H9 (cell line): Measurements from ENCODE around the gene NXPH3. TPM values are rescaled to one million over a fixed set of nuclear protein-coding genes. Genes with fewer than 3 reads are reported as not detected.

Experiments used
- DNase-seq: peaks from one replicate; pipeline ENCODE4 v3.0.0-alpha.2; 2017
- H2AFZ ChIP-seq: one replicate; pipeline ENCODE4 v1.6.1; 2013; ENCODE audit warnings: mild to moderate bottlenecking, low read length, control low read depth, moderate library complexity
- H2AK5ac ChIP-seq: 2 replicates; pipeline ENCODE4 v1.6.1; 2013; ENCODE audit warnings: low read length, control low read depth, mixed read lengths; ENCODE audit not compliant: insufficient read length
- H2BK120ac ChIP-seq: one replicate; pipeline ENCODE4 v1.6.1; 2013; ENCODE audit warnings: low read depth, mild to moderate bottlenecking, low read length, control low read depth, inconsistent platforms; ENCODE audit not compliant: poor library complexity, severe bottlenecking
- H2BK12ac ChIP-seq: 2 replicates; pipeline ENCODE4 v1.6.1; 2013; ENCODE audit warnings: low read length, control low read depth, mixed read lengths, low read depth; ENCODE audit not compliant: insufficient read length
- H2BK15ac ChIP-seq: 2 replicates; pipeline ENCODE4 v1.6.1; 2013; ENCODE audit warnings: low read depth, low read length, control low read depth
- H2BK20ac ChIP-seq: one replicate; pipeline ENCODE4 v1.6.1; 2013; ENCODE audit warnings: low read depth, mild to moderate bottlenecking, low read length, control low read depth, inconsistent platforms; ENCODE audit not compliant: poor library complexity, severe bottlenecking
- H2BK5ac ChIP-seq: 2 replicates; pipeline ENCODE4 v1.6.1; 2013; ENCODE audit warnings: low read length, control low read depth, mixed read lengths; ENCODE audit not compliant: insufficient read length
- H3K14ac ChIP-seq: 2 replicates; pipeline ENCODE4 v1.6.1; 2013; ENCODE audit warnings: low read length, control low read depth; ENCODE audit not compliant: insufficient read depth
- H3K18ac ChIP-seq: 2 replicates; pipeline ENCODE4 v1.6.1; 2013; ENCODE audit warnings: low read depth, mild to moderate bottlenecking, mixed read lengths, low read length, control low read depth; ENCODE audit not compliant: insufficient read length
- H3K23ac ChIP-seq: 2 replicates; pipeline ENCODE4 v1.6.1; 2013; ENCODE audit warnings: low read length, control low read depth, mixed read lengths, low read depth; ENCODE audit not compliant: insufficient read length
- H3K23me2 ChIP-seq: 2 replicates; pipeline ENCODE4 v1.6.1; 2013; ENCODE audit warnings: low read depth, mild to moderate bottlenecking, mixed read lengths, low read length, control low read depth; ENCODE audit not compliant: insufficient read length, poor library complexity, severe bottlenecking
- H3K27ac ChIP-seq: 2 replicates; pipeline ENCODE4 v1.5.1; 2013; ENCODE audit warnings: low read length, control low read depth, mixed read lengths, low read depth; ENCODE audit not compliant: insufficient read length
- H3K27me3 ChIP-seq: 2 replicates; pipeline ENCODE4 v1.6.1; 2013; ENCODE audit warnings: low read length, control low read depth, inconsistent platforms; ENCODE audit not compliant: insufficient read depth
- H3K4ac ChIP-seq: 2 replicates; pipeline ENCODE4 v1.6.1; 2013; ENCODE audit warnings: low read depth, mild to moderate bottlenecking, control low read depth, inconsistent platforms, low read length, moderate library complexity
- H3K4me1 ChIP-seq: 2 replicates; pipeline ENCODE4 v1.6.1; 2013; ENCODE audit warnings: low read length, control low read depth, inconsistent platforms; ENCODE audit not compliant: insufficient read depth
- H3K4me2 ChIP-seq: 2 replicates; pipeline ENCODE4 v1.6.1; 2013; ENCODE audit warnings: low read length, control low read depth, mixed read lengths; ENCODE audit not compliant: insufficient read length, insufficient read depth
- H3K56ac ChIP-seq: 2 replicates; pipeline ENCODE4 v1.6.1; 2013; ENCODE audit warnings: low read depth, mild to moderate bottlenecking, mixed read lengths, low read length, control low read depth; ENCODE audit not compliant: insufficient read length
- H3K79me1 ChIP-seq: 2 replicates; pipeline ENCODE4 v1.6.1; 2013; ENCODE audit warnings: low read depth, mild to moderate bottlenecking, moderate library complexity, low read length, control low read depth, inconsistent platforms; ENCODE audit not compliant: insufficient read depth, poor library complexity, severe bottlenecking
- H3K79me2 ChIP-seq: 2 replicates; pipeline ENCODE4 v1.6.1; 2013; ENCODE audit warnings: low read length, control low read depth, inconsistent platforms; ENCODE audit not compliant: insufficient read depth
- H3K9ac ChIP-seq: 2 replicates; pipeline ENCODE4 v1.6.1; 2013; ENCODE audit warnings: low read length, control low read depth, mixed read lengths; ENCODE audit not compliant: insufficient read length; ENCODE audit errors: extremely low read depth
- H3K9me3 ChIP-seq: one replicate; pipeline ENCODE4 v1.6.1; 2013; ENCODE audit warnings: low read depth, low read length, inconsistent platforms; ENCODE audit not compliant: control insufficient read depth
- H3T11ph ChIP-seq: one replicate; pipeline ENCODE4 v1.6.1; 2013; ENCODE audit warnings: mild to moderate bottlenecking, low read length, control low read depth, inconsistent platforms
- H4K20me1 ChIP-seq: one replicate; pipeline ENCODE4 v1.6.1; 2013; ENCODE audit not compliant: control insufficient read depth, insufficient read length, insufficient read depth
- H4K5ac ChIP-seq: 2 replicates; pipeline ENCODE4 v1.6.1; 2013; ENCODE audit warnings: low read depth, mild to moderate bottlenecking, mixed read lengths, low read length, control low read depth; ENCODE audit not compliant: insufficient read length
- H4K8ac ChIP-seq: replicated peaks from 2 replicates; pipeline ENCODE4 v1.6.1; 2013; ENCODE audit warnings: low read length, control low read depth, mixed read lengths, low read depth; ENCODE audit not compliant: insufficient read length
- H4K91ac ChIP-seq: 2 replicates; pipeline ENCODE4 v1.6.1; 2013; ENCODE audit warnings: low read depth, mild to moderate bottlenecking, moderate library complexity, mixed read lengths, low read length, control low read depth; ENCODE audit not compliant: insufficient read length
- H3K27ac Mint-ChIP-seq, 3 experiments: 2 replicates in 2 of 3; 3 replicates in 1 of 3; pipeline ENCODE4 v1.8.0; 2020 to 2021; ENCODE audit warnings: mixed read lengths in 3 of 3, mild to moderate bottlenecking in 1 of 3, moderate library complexity in 1 of 3
- H3K27me3 Mint-ChIP-seq: 2 replicates; pipeline ENCODE4 v1.8.0; 2021; ENCODE audit warnings: low read depth, mild to moderate bottlenecking, moderate library complexity, mixed read lengths
- H3K36me3 Mint-ChIP-seq, 3 experiments: 2 replicates in 2 of 3; 3 replicates in 1 of 3; pipeline ENCODE4 v1.8.0; 2020 to 2021; ENCODE audit warnings: low read depth in 3 of 3, mixed read lengths in 3 of 3; ENCODE audit not compliant: insufficient read depth in 1 of 3
- H3K4me1 Mint-ChIP-seq, 2 experiments: 2 replicates each; pipeline ENCODE4 v1.8.0; 2020; ENCODE audit warnings: mixed read lengths in 2 of 2
- H3K4me3 Mint-ChIP-seq, 2 experiments: 2 replicates in 1 of 2; 3 replicates in 1 of 2; pipeline ENCODE4 v1.8.0; 2020 to 2021; ENCODE audit warnings: mild to moderate bottlenecking in 2 of 2, mixed read lengths in 2 of 2, moderate library complexity in 1 of 2
- H3K9me3 Mint-ChIP-seq, 2 experiments: 2 replicates in 1 of 2; 3 replicates in 1 of 2; pipeline ENCODE4 v1.8.0; 2020; ENCODE audit warnings: mild to moderate bottlenecking in 2 of 2, mixed read lengths in 2 of 2, moderate library complexity in 1 of 2
- WGBS: extraction: QIAGEN DNeasy Blood & Tissue Kit; methylation state at CpG from one replicate; pipeline ENCODE4 v1.1.7; 2013; ENCODE audit warnings: missing lambda C conversion rate, low lambda C conversion rate, mixed read lengths; ENCODE audit not compliant: insufficient read length; ENCODE audit errors: extremely low coverage; 5-methylcytosine and 5-hydroxymethylcytosine counted together
- total RNA-seq: library from RNA; stranded (reverse); gene quantifications from 2 replicates; pipeline ENCODE4 v1.2.1, GENCODE V29; 2021
- TF ChIP-seq, protein P1 (sequence below): fragments of 200-600 bp; sonication (generic); conservative IDR thresholded peaks from 3 replicates; pipeline ENCODE4 v1.8.0; 2021; ENCODE audit warnings: antibody characterized with exemption, mild to moderate bottlenecking

The NXPH3 gene
- total RNA-seq, 1 experiment from 2014 or later = 1.3 TPM

DNA sequence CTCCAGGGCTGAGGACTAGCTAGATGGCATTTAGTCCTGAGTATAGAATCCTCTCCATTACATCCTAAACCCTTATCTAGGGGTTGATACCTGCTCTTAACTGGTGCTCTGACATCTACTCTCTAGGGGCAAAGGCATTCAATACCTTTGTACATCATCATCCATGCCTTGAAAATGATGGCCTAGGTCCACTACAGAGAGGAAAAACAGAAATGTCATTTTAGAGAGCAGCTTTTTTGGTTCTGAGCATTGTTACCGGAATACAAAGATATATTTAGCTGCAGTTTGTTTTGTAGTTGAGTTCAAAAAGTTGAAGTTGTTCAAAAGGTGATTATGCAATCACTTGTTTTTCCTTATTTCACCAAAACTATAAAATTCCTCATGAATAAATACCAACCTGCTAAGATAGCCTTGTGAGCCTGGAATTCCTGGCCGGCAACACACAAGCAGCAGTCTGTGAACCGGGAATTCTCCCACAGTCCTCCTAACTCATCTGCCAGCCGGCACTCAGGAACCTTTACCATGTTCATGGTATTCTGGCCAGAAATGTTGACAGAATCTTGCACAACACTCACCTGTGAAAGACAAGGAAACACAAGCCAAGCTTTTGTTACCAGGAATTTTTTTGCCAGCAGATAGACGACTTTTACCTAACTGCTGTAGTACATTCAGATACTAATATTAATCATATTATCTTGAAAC is 35.4 kb downstream of the NXPH3 start:
- Histone ChIP-seq H3K79me2 (no peaks in the 10 kb centered on the region), H4K5ac (no peak overlapping the region), H3T11ph (no peak overlapping the region), H2BK20ac (no peak overlapping the region), H3K4ac (no peak overlapping the region), H3K18ac (no peak overlapping the region), H3K56ac (no peak overlapping the region), H3K27me3 (no peaks in the 10 kb centered on the region), H3K23me2 (no peaks in the 10 kb centered on the region), H2BK5ac (no peak overlapping the region), H3K79me1 (peaks cover 6% of the 10 kb centered on the region), H2AK5ac (no peak overlapping the region), H3K14ac (no peak overlapping the region), H2AFZ (no peak overlapping the region), H4K20me1 (no peaks in the 10 kb centered on the region), H3K27ac (no peak overlapping the region), H3K4me2 (no peak overlapping the region), H3K23ac (no peak overlapping the region), H2BK15ac (no peak overlapping the region), H3K4me1 (no peaks in the 10 kb centered on the region), H2BK120ac (no peak overlapping the region), H2BK12ac (no peak overlapping the region), H4K8ac (no peak overlapping the region), H3K9me3 (no peaks in the 10 kb centered on the region), H3K9ac (no peak overlapping the region), H4K91ac (no peak overlapping the region)
- DNase-seq = no peak
- Mint-ChIP-seq H3K27me3 (no peaks in the 10 kb centered on the region), H3K36me3 (peaks cover 12 to 45% (median 45%) of the 10 kb centered on the region in 3 experiments; a peak in 6 of 7 replicates), H3K27ac (no peak overlapping the region; a peak in 1 of 7 replicates), H3K4me1 (no peaks in the 10 kb centered on the region), H3K4me3 (no peak overlapping the region), H3K9me3 (no peaks in the 10 kb centered on the region)
- WGBS = no CpG with 5 or more reads among the region's 5 CpGs
- TF ChIP-seq, protein P1, sequence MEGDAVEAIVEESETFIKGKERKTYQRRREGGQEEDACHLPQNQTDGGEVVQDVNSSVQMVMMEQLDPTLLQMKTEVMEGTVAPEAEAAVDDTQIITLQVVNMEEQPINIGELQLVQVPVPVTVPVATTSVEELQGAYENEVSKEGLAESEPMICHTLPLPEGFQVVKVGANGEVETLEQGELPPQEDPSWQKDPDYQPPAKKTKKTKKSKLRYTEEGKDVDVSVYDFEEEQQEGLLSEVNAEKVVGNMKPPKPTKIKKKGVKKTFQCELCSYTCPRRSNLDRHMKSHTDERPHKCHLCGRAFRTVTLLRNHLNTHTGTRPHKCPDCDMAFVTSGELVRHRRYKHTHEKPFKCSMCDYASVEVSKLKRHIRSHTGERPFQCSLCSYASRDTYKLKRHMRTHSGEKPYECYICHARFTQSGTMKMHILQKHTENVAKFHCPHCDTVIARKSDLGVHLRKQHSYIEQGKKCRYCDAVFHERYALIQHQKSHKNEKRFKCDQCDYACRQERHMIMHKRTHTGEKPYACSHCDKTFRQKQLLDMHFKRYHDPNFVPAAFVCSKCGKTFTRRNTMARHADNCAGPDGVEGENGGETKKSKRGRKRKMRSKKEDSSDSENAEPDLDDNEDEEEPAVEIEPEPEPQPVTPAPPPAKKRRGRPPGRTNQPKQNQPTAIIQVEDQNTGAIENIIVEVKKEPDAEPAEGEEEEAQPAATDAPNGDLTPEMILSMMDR = no peak
